BE2C (cell line): ENCODE results near the gene STAT5B.
A peak's percentile ranks its signal among the peaks of the same experiment; 100 is the strongest.
"Not testable (repeated sequence)": the region's sequence is repeated elsewhere in the genome, so short reads cannot be mapped to it uniquely, and the experiment has no call there.

Source experiments
- DNase-seq: peaks from one replicate; pipeline ENCODE4 v3.0.0-alpha.2; 2020
- H3K27me3 ChIP-seq: fragments of 250-450 bp; sonication (Bioruptor Pico); 2 replicates; pipeline ENCODE4 v1.5.1; 2020; ENCODE audit warnings: mild to moderate bottlenecking
- H3K36me3 ChIP-seq: fragments of 250-450 bp; sonication (Bioruptor Pico); 2 replicates; pipeline ENCODE4 v1.5.1; 2020; ENCODE audit warnings: mild to moderate bottlenecking
- H3K4me1 ChIP-seq: fragments of 250-450 bp; sonication (Bioruptor Pico); 2 replicates; pipeline ENCODE4 v1.5.1; 2020
- H3K4me3 ChIP-seq: 2 replicates; pipeline ENCODE4 v1.5.1; 2011; ENCODE audit warnings: low read depth, low read length
- H3K9me3 ChIP-seq: fragments of 250-450 bp; sonication (Bioruptor Pico); 2 replicates; pipeline ENCODE4 v1.5.1; 2020
- TF ChIP-seq, protein P1 (sequence below): IDR thresholded peaks from 2 replicates; pipeline ENCODE4 v1.5.1; 2012; ENCODE audit warnings: mild to moderate bottlenecking, low read depth, low read length

STAT5B gene

DNA sequence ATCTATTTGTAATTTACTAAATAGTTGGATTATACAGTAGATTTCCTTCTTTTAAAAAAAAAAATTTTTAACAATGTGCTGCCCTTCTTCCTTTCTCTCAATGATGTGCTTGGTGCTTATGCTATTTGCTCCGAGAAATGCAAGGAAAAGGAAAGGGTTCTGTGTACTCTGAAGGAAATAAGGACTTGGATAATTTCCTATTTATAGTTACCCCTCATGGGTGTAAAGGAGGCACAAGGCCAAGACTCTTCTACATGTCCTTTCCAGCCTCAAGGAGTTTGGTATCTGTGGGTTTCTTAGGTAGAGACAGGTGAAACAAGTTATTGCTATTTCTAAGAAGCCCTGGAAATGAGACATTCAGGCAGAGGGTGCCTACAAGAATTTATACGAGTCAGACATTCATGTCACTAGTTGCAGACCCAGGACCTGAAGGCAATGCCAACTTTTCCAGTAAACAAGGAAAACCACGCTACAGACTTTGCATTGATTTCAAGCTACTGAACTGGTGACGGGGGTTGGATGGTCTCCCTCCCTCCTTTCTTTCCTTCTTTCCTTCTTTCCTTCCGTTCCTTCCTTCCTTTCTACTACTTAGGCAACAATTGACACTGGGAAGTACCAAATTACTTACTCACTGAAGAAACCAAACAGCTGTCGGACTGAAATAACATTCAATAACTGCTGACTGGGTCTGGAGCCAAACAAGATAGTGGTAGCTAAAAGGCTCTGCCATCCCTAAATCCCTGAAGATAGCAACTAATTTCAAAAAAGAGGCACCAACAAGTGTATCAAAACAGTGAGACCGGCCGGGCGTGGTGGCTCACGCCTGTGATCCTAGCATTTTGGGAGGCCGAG, 48.1 kb downstream of the STAT5B start:
- DNase-seq: no peak
- H3K4me3 ChIP-seq: no peak overlapping the region
- H3K36me3 ChIP-seq: peaks cover 7% of the 10 kb centered on the region
- no peaks in the 10 kb centered on the region for H3K27me3 ChIP-seq
- no peaks in the 10 kb centered on the region for H3K9me3 ChIP-seq
- H3K4me1 ChIP-seq: no peaks in the 10 kb centered on the region; the same call in 1 of the 2 replicates
- TF ChIP-seq, protein P1, sequence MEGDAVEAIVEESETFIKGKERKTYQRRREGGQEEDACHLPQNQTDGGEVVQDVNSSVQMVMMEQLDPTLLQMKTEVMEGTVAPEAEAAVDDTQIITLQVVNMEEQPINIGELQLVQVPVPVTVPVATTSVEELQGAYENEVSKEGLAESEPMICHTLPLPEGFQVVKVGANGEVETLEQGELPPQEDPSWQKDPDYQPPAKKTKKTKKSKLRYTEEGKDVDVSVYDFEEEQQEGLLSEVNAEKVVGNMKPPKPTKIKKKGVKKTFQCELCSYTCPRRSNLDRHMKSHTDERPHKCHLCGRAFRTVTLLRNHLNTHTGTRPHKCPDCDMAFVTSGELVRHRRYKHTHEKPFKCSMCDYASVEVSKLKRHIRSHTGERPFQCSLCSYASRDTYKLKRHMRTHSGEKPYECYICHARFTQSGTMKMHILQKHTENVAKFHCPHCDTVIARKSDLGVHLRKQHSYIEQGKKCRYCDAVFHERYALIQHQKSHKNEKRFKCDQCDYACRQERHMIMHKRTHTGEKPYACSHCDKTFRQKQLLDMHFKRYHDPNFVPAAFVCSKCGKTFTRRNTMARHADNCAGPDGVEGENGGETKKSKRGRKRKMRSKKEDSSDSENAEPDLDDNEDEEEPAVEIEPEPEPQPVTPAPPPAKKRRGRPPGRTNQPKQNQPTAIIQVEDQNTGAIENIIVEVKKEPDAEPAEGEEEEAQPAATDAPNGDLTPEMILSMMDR: no peak

GRCh38 chr17:42225646-42226045, 50.5 kb downstream of the STAT5B start:
- DNase-seq: no peak
- Histone ChIP-seq H3K27me3 (no peaks in the 10 kb centered on the region), H3K9me3 (no peaks in the 10 kb centered on the region), H3K36me3 (peaks cover 19% of the 10 kb centered on the region), H3K4me3 (no peak overlapping the region), H3K4me1 (no peaks in the 10 kb centered on the region; the same call in 1 of the 2 replicates)
- TF ChIP-seq, protein P1: no peak

DNA sequence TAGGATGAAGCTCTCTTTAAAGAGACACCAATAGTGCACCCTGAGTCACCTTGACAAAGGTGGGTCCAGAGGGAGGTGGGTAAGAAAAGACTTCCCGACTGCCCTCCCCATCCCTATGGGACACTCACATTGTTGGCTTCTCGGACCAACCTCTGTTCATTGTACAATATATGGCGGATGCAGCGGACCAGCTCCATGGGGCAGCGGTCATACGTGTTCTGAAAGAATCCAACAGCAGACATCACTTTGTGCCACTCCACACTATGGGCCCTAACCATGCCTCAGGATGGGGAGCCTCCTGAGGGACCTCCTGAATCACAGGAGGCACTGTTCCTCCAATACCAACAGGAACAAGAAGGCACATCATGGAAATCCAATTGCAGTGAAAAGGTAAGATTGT, 51.5 kb downstream of the STAT5B start:
- no peak overlapping the region for H3K4me3 ChIP-seq
- no peak for DNase-seq
- H3K36me3 ChIP-seq: peaks cover 19% of the 10 kb centered on the region
- H3K9me3 ChIP-seq: no peaks in the 10 kb centered on the region
- H3K4me1 ChIP-seq: no peaks in the 10 kb centered on the region; the same call in 1 of the 2 replicates
- TF ChIP-seq, protein P1: no peak
- no peaks in the 10 kb centered on the region for H3K27me3 ChIP-seq

DNA sequence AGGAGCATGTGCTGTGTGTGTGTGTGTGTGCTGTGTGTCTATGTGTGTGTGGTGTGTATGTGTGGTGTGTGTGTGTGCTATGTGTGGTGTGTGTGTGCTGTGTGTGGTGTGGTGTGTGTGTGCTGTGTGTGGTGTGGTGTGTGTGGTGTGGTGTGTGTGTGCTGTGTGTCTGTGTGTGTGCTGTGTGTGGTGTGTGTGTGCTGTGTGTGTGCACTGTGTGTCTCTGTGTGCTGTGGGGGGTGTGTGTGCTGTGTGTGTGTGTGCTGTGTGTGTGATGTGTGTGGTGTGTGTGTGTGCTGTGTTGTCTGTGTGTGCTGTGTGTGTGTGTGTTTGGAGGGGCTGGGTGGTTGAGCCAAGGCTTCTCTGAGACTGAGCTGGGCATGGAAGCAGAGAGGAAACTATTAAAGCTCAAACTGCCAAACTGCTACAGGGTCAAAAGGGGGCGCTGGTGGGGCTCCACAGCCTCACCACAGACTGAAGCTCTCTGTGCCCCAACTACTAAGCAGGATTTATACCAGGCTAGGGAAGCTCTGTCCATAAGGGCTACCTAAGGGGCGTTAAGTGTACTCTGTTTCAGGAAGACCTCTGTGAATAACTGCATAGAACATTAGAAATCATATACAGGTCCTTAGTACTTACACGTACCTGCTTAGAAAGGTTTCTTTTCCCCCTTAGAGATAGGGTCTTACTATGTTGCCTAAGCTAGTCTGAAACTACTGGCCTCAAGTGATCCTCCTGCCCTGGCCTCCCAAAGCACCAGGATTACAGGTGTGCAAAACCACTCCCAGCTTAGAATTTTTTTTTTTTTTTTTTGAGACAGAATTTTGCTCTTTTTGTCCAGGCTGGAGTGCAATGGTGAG, 54.1 kb downstream of the STAT5B start:
- Histone ChIP-seq H3K27me3 (no peaks in the 10 kb centered on the region), H3K4me1 (no peaks in the 10 kb centered on the region), H3K4me3 (no peak overlapping the region), H3K9me3 (no peaks in the 10 kb centered on the region), H3K36me3 (peaks cover 26% of the 10 kb centered on the region)
- TF ChIP-seq, protein P1: peak; percentile 83
- peak; percentile 52 for DNase-seq

DNA sequence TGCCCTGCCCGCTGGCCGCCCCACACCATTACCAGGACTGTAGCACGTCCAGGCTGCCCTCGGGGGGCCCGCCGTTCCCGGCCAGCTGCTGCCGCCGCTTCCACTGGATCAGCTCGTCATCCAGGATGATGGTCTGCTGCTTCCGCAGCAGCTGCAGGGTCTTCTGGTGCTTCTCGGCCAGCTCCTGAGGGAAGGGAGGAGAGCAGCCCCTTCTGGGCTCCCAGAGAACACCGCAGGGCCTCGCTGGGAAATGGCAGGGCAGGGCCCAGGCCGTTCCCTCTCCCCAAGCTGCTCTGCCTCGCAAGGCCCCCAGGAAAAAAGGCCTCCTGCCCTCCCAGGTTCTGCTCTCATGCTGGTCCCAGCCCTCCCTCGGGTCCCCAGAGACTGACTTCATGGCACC, 56.9 kb downstream of the STAT5B start:
- H3K4me1 ChIP-seq, DNase-seq, H3K4me3 ChIP-seq, H3K27me3 ChIP-seq, H3K9me3 ChIP-seq: not testable (repeated sequence)
- H3K36me3 ChIP-seq: peaks cover 34% of the 10 kb centered on the region

GRCh38 chr17:42214156-42214555, 62.0 kb downstream of the STAT5B start:
- no peaks in the 10 kb centered on the region for H3K4me1 ChIP-seq
- H3K9me3 ChIP-seq: no peaks in the 10 kb centered on the region
- H3K36me3 ChIP-seq: peaks cover 32% of the 10 kb centered on the region
- no peak overlapping the region for H3K4me3 ChIP-seq
- no peak for DNase-seq
- TF ChIP-seq, protein P1: no peak
- H3K27me3 ChIP-seq: no peaks in the 10 kb centered on the region
